Ishikawa (cell line): Measurements from ENCODE around the gene PPP1CA.

Experiments
- EP300 ChIP-seq: IDR thresholded peaks from 2 replicates; pipeline ENCODE4 v1.6.1; 2012; ENCODE audit warnings: borderline replicate concordance
- FOXM1 ChIP-seq: IDR thresholded peaks from 2 replicates; pipeline ENCODE4 v1.6.1; 2012; ENCODE audit warnings: low read depth, borderline replicate concordance
- RAD21 ChIP-seq: IDR thresholded peaks from 2 replicates; pipeline ENCODE4 v1.6.1; 2012; ENCODE audit warnings: low read depth
- TAF1 ChIP-seq: IDR thresholded peaks from 2 replicates; pipeline ENCODE4 v1.6.1; 2012; ENCODE audit warnings: low read depth, mild to moderate bottlenecking
- TCF12 ChIP-seq: IDR thresholded peaks from 2 replicates; pipeline ENCODE4 v1.6.1; 2012; ENCODE audit warnings: low read depth
- YY1 ChIP-seq: IDR thresholded peaks from 2 replicates; pipeline ENCODE4 v1.6.1; 2012; ENCODE audit warnings: low read depth
- TF ChIP-seq, protein P1 (sequence below): IDR thresholded peaks from 2 replicates; pipeline ENCODE4 v1.6.1; 2012
- TF ChIP-seq, protein P2 (sequence below): IDR thresholded peaks from 2 replicates; pipeline ENCODE4 v1.6.1; 2012

GRCh38 chr11:67416416-67417335 is 15.0 kb upstream of the PPP1CA start:
- TF ChIP-seq YY1 (no peak), EP300 (no peak), TAF1 (no peak), RAD21 (no peak), TCF12 (no peak), FOXM1 (no peak)
- TF ChIP-seq, protein P1, sequence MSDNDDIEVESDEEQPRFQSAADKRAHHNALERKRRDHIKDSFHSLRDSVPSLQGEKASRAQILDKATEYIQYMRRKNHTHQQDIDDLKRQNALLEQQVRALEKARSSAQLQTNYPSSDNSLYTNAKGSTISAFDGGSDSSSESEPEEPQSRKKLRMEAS, result no peak
- TF ChIP-seq, protein P2, sequence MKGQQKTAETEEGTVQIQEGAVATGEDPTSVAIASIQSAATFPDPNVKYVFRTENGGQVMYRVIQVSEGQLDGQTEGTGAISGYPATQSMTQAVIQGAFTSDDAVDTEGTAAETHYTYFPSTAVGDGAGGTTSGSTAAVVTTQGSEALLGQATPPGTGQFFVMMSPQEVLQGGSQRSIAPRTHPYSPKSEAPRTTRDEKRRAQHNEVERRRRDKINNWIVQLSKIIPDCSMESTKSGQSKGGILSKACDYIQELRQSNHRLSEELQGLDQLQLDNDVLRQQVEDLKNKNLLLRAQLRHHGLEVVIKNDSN, result no peak
